DOHH2 (cell line): ENCODE results near the gene LYPD4.

ENCODE experiments used
- CTCF ChIP-seq: fragments of 200-600 bp; sonication (generic); IDR thresholded peaks from one replicate; pipeline ENCODE4 v1.5.1; 2014; ENCODE audit warnings: antibody characterized with exemption, mild to moderate bottlenecking, low read depth, low read length; ENCODE audit not compliant: poor library complexity, severe bottlenecking
- EZH2phosphoT487 ChIP-seq: fragments of 200-600 bp; sonication (generic); IDR thresholded peaks from 2 replicates; pipeline ENCODE4 v1.6.1; 2017; ENCODE audit warnings: borderline replicate concordance, mild to moderate bottlenecking, antibody characterized with exemption, low read length, moderate library complexity, mixed read lengths

GRCh38 chr19:41859213-41859617 lies 14.7 kb upstream of the LYPD4 start:
- TF ChIP-seq CTCF (no peak), EZH2phosphoT487 (no peak)
